Choroid plexus epithelial cell (primary cell): Measurements from ENCODE around the gene VWA7.

Experiments used
- DNase-seq: peaks from one replicate; pipeline ENCODE4 v3.0.0-alpha.2; 2010; ENCODE audit warnings: low read depth
- H3K4me3 ChIP-seq: 2 replicates; pipeline ENCODE4 v1.5.1; 2011; ENCODE audit warnings: low read depth, mild to moderate bottlenecking, control low read depth, low read length, moderate library complexity
- TF ChIP-seq, protein P1 (sequence below): conservative IDR thresholded peaks from 2 replicates; pipeline ENCODE4 v1.5.1; 2011; ENCODE audit warnings: low read depth, mild to moderate bottlenecking, control low read depth, inconsistent platforms, low read length, moderate library complexity

VWA7 gene

DNA sequence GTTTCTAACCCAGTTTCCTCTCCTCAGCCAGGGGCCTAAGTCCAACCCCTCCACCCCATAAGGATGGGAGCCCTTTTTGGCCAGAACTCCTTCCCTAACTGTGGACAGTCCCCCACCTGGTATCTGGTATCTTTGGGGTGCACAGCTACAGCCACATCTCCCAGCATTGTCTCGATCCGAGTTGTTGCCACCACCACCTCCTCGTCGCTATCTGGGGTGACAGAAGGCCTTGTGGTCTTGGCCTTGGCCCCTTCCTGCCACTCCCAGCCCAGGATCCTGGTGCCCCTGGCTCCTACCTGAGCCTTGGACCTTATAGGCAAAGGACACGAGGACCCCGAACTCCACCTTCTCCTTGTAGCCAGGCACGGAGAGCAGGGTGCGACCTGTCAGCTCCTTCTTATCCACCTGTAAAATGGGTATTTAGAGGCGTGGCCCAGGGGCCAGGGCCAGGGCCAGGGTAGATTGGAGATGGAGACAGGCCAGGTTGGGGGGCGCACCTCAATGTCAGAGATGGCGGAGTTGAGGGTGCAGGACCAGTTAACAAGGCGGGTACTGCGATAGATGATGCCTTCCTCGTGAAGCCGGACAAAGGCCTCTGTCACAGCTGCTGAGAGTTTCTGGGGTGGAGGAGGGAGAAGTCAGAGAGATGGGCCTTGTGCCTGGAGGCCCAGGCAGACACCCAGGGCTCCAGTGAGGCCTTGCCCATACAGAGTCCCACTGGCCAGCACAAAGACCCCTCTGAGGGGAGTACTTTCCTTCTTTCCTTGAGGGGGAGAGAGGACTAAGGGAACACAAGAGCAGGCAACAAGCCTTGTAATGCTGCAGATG is 7.2 kb upstream of the VWA7 start:
- DNase-seq = no peak

DNA sequence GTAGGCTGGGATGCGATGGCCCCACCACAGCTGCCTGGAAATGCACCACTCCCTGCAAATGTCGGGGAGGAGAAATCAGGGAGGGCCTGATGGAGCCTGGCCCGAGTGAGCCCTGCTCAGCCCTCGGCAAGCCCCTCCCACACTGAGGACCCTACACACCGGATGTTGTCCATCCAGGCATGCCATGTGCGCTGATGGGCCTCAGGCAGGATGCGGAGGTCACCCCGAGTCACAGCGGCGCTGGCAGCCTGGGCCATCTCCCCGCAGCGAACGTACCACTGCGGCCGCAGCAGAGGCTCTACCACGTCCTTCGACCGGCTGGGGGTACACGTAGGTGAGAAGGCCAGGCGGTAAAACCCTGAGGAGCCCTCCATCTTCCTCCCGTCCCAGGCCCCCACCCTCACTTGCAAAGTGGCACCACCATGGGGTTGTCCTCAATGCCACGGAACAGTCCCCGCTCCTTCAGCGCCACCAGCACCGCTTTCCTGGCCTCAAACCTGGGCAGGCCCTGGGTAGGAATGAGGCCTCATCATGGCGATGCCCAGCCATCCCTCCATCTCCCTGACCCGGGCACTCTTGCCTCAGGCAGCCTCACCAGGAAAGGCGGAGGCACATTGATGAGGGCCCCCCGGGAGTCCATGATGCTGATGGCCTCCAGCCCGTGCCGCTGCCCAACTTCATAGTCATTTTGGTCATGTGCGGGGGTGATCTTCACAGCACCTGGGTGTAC is 5.2 kb upstream of the VWA7 start:
- TF ChIP-seq, protein P1, sequence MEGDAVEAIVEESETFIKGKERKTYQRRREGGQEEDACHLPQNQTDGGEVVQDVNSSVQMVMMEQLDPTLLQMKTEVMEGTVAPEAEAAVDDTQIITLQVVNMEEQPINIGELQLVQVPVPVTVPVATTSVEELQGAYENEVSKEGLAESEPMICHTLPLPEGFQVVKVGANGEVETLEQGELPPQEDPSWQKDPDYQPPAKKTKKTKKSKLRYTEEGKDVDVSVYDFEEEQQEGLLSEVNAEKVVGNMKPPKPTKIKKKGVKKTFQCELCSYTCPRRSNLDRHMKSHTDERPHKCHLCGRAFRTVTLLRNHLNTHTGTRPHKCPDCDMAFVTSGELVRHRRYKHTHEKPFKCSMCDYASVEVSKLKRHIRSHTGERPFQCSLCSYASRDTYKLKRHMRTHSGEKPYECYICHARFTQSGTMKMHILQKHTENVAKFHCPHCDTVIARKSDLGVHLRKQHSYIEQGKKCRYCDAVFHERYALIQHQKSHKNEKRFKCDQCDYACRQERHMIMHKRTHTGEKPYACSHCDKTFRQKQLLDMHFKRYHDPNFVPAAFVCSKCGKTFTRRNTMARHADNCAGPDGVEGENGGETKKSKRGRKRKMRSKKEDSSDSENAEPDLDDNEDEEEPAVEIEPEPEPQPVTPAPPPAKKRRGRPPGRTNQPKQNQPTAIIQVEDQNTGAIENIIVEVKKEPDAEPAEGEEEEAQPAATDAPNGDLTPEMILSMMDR = no peak
- H3K4me3 ChIP-seq = no peak overlapping the region
- no peak for DNase-seq

More for the DNA sequence above, 7.2 kb upstream of the VWA7 start:
- TF ChIP-seq, protein P1 = no peak
- H3K4me3 ChIP-seq = no peak overlapping the region

GRCh38 chr6:31781244-31782125 is 4.4 kb upstream of the VWA7 start:
- TF ChIP-seq, protein P1 = no peak
- H3K4me3 ChIP-seq = no peak overlapping the region
- DNase-seq = no peak

GRCh38 chr6:31780507-31781243 is 3.5 kb upstream of the VWA7 start:
- TF ChIP-seq, protein P1 = no peak
- no peak for DNase-seq
- no peak overlapping the region for H3K4me3 ChIP-seq

GRCh38 chr6:31779908-31780307 is 2.8 kb upstream of the VWA7 start:
- TF ChIP-seq, protein P1 = no peak
- DNase-seq = no peak
- H3K4me3 ChIP-seq = no peak overlapping the region

DNA sequence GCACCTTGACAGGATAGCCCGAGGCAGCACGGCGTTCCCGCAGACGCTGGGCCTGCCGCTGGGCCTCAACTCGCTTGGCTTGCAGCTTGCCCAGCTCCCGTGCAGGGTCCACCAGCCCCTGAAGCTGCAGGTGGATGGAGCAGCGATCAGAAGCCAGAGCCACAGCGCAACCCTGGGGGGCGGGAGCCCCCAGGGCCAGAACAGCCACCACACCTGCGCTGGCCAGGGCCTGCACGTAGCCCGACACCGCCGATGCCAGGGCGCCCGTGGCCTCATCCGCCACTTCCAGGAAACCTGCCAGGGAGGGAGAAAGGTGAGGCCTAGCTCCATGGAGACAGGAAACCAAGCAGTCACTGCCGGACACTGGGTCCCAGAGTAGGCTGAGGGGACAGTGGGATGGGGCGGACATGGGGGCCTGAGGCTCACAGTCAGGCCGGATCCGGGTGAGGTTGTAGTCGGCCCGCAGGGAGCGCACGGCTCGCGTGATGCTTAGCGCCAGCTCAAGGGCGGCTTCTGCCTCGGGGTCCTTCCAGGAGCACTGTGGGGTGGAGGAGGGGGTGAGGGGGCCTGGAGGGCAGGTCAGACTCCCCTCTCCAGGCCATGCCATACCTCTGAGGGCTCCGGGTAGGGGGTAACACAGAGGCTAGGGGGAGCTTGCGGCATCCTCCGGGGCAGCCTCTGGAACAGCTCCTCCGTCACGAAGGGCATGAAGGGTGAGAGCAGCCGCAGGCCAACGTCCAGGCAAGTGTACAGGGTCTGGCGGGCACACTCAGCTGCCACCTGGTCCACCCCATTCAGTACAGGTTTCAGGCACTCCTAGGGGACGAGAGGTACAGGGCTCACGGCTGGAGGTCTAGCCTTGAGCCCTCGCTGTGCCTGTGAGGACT is 2.1 kb upstream of the VWA7 start:
- TF ChIP-seq, protein P1 = no peak
- H3K4me3 ChIP-seq = no peak overlapping the region
- DNase-seq = no peak
